Measurements from ENCODE around the gene MOB3A.

The MOB3A gene

DNA sequence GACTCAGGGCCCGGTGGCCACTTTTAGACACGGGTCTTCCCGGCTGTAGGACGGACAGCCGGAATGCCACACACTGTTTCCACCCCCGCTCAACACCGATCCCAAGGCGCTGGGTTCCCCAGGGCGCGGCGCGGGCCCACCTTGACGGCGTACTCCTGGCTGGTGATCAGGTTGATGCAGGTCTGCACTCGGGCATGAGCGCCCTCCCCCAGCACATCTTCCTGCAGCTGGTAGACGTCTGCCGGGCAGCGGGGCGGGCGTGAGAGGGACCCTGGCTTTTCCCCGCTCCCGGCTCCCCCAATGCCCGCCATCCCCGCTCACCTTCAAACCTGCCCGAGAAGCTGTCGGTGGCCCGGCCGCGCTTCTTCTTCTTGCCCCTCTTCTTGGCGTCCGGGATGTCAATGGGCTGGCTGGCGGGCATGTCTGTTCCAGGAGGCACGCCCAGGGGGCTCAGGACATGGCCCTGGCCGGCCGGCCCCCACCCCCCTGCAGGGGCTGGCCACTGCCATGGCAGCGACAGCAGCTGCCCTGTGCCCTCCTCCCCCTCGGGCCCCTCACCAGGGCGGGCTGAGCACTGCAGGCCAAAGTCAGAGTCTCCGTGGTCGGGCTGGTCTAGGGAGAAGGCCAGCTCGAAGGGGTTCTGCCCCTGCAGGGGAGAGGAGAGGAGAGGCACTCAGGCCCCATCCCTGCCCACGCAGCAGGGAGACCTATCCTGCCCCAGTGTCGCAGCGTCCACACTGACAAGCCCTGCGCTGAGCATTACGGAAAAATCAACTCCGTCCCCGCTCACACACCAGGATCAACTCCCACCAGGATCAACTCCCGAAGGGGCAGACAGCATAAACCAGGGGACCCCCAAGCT, 49.8 kb downstream of the MOB3A start:
- DNase-seq (ENCODE audit: low spot score): no peak

DNA sequence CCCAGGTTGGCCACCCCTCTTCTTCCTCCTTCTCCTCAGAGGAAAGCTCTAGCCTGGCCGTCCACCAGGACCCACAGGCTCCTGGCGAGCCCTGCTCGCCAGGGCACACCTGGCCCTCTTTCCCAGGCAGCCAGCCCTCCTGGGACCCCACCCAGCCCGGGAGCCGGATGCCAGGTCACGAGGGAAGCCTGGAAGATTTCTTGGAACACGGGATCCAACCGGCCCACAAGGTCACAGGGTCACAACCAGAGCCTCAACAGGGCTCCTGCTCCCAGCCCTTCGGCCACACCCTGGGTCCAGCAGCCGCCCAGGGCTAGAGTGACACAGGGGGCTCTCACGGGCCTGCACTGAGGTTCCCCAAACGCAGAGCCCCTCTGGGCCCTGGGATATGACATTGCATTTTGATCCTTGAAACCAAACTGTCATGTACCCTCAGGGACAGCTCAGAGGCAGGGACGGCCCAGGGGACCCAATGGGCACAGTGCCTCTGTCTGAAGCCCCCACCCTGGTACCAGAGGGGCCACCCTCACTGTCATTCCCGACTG, 50.6 kb downstream of the MOB3A start:
- DNase-seq (ENCODE audit: low spot score): no peak

DNA sequence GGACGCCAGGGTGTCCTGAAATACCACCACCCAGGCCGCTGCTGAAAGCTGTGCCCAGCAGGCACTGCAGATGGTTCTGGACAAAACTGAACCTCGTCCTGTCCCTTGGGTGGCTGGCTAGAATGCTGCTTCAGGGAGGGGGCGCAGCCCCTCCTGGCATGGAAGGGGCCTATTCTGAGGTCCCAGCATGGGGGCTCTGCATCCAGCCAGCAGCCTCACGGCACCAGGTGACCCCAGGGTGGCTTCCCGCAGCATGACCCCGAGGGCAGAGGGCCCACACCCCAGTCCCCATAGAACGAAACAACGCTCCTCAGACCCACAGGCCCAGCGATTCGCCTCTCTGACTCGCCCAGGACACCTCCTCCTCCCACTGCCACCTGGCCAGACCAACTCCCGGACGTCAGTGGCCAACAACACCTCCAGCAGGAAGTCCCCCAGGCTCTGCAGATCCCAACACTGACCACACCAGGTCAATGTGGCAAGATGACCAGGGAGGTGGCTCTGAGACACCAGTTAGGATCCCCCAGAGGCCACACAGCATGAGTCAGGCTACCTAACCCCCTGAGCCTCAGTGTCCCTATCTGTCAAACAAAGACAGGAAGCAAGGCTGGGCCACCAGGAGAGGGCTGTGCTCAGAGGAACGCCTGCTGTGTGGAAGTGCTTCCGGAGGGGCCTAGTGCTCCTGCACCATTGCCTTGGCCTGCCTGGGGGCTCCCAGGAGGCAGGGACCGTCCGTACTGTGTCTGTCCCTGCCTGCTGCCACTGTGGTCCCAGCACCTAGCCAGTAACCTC, 51.2 kb downstream of the MOB3A start:
- DNase-seq (ENCODE audit: low spot score): no peak

DNA sequence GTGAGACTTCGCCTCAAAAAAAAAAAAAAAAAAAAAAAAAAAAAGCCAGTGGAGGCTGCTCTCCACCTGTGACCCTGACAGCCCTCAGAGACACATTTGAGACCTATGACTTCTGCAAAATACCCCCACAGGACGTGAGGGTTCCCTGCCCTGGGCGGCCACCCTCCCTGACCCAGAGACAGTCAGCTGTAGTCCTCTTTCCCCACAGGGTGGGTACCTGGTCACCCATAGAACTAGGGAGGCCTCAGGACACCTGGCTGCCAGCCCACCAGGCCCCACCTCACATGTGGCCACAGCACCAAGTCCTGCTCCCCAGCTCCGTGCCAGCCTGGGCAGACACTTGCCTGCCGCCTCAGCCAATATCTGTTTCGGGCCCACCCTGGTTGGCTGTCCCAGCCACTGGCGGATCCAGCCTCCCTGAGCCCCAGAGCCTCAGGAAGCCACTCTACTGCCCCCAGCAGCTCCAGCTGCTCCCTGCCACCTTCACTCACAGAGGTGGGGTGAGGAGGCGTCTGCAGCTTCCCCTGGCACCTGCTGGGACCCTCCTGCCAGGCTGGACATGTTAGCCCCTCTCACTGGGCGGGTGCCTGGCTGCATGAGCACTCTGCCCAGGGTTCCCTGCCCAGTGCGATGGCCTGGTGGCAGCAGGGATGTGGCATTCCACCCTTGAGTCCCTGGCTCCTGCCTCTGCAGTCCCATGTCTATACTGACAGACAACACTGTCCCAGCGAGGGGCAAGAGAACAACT, 52.0 kb downstream of the MOB3A start:
- no peak for DNase-seq (ENCODE audit: low spot score)

DNA sequence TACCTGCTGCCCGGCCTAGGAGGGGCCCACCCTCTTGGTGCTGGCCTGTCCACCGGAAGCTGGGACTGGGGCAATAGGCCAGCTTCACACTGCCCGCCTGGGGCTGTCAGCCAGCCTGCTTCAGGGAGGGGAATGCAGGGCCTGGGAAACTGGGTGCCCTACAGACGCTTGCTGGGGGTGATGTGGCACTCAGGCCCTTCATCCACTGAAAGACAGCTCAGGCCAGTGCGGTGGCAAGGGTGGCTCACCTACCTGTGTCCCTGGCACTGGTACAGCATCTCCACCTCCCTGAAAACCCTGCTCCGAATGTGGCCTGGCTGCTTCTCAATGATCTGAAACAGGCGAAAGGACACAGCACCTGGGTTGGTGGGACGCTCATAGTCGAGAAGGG, 52.9 kb downstream of the MOB3A start:
- DNase-seq (ENCODE audit: low spot score): no peak

DNA sequence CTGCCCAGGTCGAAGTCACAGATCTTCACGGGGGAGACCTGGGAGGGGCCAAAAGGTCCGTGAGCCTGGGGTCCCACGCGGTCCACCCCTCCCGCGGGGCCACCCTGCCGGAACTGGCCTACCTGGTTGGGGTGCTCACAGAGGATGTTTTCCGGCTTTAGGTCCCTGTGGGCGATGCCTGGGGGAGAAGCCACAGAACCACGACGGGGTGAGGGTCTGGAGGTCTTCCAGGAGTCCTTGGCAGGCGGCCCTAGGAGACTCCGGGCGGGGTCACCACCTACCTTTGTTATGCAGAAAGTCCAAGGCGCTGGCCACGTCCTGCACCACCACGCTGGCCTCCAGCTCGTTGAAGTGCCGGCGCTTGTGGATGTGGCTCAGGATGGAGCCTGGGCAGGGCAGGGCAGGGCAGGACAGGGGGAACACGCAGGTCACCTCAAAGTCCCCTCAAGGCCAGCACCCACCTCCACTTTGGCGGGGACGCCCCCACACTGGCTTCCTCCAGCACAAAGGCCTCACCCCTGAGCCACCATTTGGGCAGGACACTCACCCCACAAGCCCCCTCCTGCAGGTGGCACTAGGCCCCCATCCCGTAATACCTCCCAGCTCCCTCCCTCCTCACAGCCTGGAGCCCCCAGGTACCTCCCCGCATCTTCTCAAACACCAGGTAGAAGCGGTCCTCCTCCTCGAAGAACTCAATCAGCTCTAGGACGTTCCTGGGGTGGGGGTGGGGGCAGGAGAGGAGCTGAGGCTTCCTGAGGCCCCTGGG, 53.5 kb downstream of the MOB3A start:
- no peak for DNase-seq (ENCODE audit: low spot score)

DNA sequence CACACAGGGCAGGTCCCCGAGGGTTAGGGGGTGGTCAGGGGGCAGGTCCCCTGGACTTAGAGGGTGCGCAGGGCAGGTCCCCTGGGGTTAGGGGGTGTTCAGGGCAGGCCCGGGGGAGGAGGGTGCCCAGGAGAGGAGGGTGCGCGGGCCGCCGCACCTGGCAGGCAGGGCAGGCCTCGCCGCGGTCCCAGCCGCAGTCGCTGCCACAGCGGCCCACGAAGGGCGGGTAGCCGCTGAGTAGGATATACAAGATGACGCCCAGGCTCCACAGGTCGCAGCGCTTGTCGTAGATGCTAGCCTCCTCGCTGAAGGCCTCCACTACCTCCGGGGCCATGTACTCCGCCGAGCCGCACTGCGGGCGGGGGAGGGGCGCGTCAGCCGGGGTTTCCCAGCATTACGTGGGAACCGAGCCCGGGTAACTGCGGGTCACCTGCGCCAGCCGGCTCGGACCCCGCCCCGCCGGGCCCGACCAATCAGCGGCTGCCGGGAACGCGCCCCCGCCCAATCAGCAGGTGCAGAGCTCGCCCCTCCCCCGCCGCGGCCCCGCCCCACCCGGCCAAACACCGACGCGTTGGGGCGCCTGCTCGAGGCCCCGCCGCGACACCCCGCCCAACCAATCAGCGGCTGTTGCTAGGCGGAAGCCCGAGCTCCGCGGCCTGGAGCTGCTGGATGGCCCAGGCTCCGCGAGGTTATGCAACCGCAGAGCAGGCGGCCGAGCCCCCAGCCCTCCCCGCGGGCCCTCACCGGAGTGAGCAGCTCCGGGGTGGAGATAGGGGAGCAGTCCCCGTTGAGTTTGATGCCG, 54.2 kb downstream of the MOB3A start:
- DNase-seq (ENCODE audit: low spot score): peak; percentile 95

DNA sequence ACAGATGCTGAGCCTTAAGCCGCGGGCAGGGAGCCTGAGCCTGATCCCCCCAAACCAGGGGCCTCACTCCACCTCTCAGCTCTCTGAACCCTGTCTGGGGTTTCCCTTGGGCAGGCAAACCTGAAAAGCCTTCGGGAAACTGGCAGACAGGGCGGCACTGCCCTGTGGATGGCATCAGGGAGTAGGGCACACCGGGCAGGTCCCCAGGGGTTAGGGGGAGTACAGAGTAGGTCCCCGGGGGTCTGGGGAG, 54.8 kb downstream of the MOB3A start:
- no peak for DNase-seq (ENCODE audit: low spot score)

DNA sequence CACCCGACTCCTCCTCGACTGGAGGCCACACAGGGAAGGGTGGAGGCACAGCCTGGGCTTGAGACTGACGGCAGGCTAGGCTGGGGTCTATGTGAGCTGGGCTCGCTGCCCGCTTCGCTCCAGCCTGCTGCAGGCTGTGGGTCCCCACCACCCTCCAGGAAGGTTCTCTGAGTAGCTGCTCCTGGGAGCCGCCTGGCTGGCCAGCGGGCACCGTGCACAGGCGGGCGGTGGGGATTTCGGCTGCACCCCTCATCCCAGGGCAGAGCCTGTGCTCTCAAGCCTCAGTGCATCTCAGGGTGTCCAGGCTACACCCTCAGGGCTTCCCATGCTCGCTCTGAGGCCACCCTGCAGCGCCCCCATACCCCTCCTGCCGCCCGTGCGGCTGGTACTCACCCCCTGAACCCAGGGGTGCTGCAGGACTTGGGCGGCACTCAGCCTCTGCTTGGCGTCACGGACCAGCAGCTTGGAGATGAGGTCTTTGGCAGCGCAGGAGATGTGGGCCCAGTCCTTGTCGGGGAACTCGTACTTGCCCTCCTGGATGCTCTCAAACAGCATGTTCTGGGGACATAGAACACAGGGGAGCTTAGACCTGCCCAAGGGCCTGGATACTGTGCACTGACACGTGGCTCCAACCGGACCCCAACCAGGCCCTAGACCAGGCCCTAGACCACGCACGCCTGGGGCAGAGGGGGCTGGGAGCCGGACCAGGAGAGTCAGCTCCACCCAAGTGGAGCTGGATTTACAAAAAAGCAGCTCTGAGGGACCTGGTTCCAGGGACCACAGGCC, 55.3 kb downstream of the MOB3A start:
- DNase-seq (ENCODE audit: low spot score): no peak

DNA sequence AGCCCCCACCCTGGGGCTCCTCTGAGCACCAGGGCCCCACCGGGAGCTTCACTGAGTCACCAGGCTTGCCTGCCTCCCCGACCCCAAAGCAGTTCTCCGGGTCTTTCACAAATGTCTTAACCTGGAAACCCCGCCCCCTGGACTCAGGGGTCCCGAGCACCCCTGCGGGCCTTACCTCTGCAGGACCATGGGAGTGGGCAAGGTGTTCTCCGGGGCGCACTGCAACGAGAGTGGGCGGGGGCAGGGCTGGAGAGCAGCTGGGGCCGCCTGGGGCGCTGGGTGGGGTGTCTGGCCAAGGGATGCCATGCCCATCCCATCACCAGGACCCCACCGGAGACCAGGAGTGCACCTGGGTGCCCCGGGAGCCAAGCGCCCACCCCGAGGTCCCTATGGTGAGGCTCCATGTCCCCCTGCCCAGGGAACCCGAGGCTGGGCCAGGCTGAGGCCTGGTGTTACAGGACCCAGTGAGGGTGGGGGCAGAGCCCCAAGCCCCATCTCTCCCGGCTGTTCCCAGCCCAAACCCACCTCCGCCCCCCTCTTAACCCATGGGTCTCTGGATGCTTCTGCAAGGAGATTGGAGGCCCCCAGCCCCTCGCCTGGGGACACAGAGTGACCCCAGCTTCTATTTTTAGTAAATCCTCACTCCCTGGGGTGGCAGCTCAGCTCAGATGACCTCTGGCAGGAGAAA, 56.0 kb downstream of the MOB3A start:
- DNase-seq (ENCODE audit: low spot score): no peak

DNA sequence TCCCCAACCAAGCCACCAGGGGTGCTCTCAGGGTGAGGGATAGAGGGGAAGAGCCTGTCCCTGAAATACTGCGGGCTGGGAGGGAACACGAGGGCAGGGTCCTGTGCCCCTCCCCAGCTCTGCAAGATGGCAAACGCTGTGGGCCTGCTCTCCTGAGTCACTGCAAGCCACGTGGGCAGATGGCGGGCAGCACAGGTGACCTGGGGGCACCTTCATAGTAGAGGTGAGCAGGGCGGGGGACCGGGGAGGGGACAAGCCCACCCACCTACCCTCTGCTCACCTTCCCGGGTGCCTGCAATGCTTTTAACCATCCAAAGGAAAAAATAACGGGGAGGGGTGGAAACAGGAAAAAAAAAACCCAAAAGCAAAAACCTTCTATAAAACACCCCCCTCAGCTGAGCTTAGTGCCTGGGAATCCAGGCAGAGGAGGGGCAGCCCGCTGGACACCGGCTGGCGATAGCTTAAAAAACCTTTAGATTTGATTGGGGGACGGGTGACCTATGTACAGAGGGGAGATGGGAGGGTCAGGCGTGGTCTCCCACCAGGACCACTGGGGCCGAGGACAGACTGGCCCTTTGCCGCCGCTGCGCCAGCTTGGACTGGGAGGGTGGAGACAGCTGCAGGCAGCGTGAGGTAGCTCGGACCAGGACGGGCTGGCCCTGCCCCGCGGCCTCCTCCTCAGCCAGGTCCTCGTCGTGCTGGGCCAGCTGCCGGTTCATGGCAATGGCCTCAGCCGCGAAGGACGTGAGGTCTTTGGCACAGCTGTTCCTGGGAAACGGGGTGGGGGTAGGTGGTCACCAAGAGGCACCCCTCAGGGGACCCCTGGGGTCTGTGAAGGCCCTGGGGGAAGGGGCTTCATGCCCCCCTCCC, 56.8 kb downstream of the MOB3A start:
- DNase-seq (ENCODE audit: low spot score): no peak

DNA sequence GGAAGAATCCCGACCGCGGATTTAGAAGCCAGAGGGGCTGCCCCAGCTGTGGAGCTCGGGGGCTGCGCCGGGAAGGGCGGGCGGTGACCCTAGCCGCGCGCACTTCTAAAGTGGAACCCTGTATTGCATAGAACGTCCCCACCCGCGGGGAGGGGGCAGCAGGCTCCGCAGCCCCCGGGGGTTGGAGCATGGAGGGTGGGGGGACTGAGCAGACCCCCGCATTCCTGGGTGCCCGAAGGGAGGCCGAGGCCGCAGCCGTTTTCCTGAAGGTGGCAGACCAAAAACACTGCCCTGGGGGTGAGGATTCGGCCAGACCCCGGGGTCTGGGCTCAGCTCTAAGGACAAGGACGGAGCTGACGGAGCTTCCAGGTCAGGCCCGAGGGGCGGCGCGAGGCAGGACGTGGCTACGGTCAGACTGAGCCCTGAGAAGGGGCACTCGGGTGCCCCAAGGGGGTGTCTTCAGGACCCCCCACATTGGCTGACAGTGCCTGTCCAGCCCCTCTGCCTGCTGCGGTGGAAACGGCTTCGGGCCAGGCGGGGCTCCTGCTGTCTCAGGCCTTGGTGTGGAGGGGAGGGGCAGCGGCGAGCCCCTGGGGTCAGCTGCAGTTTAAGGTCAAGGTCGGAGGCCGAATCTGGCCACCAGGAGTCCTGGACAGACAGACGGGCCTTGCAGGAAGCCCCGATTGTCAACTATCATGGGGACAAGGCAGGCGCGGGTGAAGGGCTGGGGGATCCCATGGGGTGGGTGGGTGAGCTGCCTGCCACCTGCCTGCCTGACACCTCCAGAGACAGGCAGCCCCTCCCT, 57.6 kb downstream of the MOB3A start:
- no peak for DNase-seq (ENCODE audit: low spot score)

DNA sequence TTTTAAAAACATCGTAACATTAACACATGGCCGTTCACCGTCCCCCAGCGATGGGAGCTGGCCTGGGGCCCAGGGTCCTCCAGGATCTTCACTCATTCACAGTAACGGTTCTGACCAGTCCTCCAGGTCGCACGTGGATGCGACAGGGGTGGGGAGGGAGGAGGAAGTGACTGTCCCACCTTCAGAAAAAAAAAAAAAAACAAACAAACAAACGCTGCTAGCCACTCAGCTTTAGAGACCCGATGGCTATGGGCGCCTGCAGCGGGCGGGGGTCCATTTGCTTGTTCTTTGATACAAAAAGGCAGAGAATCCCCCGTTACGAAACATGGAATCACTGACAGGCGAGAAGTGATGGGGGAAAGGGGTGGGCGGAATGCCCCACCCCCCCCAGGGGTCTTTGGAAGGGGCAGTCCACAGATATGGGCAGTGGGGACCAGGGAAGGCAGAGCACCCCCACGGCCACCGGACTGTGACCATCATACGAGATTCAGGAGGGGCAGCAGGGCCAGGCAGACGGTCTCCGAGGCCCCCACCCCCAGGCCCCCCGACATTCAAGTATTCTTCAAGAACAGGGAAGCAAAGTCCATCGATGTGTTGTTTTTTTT, 58.4 kb downstream of the MOB3A start:
- no peak for DNase-seq (ENCODE audit: low spot score)

DNA sequence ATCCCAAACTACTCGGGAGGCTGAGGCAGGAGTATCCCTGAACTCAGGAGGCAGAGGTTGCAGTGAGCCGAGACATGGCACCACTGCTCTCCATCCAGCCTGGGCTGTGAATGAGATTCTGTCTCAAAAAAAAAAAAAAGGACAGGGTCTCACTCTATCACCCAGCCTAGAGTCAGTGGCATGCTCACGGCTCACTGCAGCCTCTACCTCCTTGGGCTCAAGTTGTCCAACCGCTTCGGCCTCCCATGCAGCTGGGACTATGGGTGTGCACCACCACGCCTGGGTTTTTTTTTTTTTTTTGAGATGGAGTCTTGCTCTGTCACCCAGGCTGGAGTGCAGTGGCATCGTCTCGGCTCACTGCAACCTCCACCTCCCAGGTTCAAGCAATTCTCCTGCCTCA, 59.7 kb downstream of the MOB3A start:
- no peak for DNase-seq (ENCODE audit: low spot score)

DNA sequence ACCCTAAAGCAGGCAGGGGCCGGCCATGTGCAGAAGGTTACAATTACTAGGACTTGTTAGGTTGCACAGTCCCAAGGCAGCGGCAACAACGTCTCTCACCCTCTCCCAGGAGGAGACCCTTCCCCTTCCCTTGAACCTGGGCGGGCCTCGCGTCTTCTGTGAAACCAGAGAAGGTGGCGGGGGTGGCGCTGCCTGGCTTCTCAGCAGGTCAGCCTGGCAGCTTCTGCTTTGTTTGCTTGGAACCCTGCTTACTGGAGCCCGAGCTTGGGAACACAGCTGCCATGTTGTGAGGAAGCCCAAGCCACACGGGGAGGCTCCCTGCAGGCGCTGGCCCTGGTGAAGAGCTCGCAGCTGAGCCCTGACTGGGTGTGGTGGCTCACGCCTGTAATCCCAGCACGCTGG, 60.5 kb downstream of the MOB3A start:
- no peak for DNase-seq (ENCODE audit: low spot score)

DNA sequence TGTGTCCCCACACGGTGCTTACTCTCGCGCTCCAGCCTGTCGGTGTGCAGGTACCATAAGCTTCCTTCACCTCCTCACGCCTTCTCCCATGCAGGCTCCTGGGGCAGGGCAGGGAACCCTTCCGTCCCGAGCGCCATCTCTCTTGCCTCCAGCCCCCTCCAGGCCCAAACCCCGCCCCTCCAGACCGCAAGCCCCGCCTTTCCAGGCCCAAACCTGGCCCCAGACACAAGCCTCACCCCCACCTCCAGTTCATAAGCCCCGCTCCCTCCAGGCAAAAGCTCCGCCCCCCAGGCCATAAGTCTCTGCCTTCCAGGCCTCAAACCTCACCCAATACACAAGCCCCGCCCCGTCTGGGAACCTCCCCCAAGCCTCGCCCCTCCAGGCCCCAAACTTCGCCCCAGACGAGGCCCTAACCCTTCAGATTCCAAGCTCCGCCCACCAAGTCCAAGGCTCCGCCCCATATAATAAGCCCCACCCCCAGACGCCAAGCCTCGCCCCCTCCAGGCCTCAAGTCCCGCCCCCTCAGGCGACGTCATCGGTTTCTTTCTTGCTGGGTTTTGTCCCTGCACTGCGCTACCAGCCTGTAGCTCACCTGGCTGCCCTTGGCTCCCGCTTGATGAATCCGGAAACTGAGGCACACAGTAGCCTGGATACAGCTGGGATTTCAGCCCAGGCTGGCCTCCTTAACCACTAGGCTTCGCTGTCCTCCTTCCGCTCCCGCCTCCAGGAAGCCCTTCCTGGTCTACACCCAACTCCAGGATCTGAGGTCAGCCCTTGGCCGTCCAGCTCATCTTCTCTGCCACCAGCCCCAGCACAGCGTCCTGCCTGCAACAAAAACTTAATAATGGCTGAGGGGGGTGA, 61.2 kb downstream of the MOB3A start:
- DNase-seq (ENCODE audit: low spot score): no peak
